ENCODE data around the gene RHBDF1. TPM values are rescaled to one million over a fixed set of nuclear protein-coding genes. Genes with fewer than 3 reads are reported as not detected.

Gene RHBDF1
- total and polyA plus RNA-seq, 10 of the 15 experiments (the other 5 are each of a cell fraction or from before 2014, with no cell fraction given): 0.04 to 0.85 (median 0.36) TPM; not detected in 3

DNA sequence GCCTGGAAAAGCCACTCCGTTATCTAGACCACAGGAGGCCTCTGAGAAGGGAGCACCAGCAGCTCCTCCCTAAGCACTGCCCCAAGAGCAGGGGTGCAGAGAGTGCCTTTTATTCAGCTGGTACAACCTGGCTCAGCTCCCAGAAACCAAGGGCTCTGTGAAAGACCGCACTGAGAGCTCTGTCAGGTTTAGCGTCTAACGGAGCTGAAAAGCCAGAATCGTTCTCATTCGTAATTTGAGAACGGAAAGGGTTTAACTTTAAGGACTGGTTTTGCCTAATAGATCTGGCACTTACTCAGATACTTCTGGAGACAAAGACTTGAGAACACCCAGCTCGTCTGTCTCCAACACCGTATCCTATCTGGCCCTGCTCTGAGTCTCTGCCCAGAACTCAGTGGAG, 19.1 kb upstream of the RHBDF1 start:
- Histone ChIP-seq H3K27ac (ENCODE audit: control insufficient read depth, insufficient read depth) (no peak overlapping the region), H3K27me3 (replicated peaks in 1 of 2; ENCODE audit: control insufficient read depth in 2 of 2, insufficient read depth in 2 of 2, low read length in 1 of 2) (no peaks in the 10 kb centered on the region), H2AFZ (ENCODE audit: control insufficient read depth, low read depth, low read length) (no peak overlapping the region), H3K4me3 (no peak overlapping the region), H3K9ac (ENCODE audit: control insufficient read depth, insufficient read depth, low read length) (no peak overlapping the region), H3K9me3 (replicated peaks; ENCODE audit: control insufficient read depth, insufficient read depth, low read length) (no peaks in the 10 kb centered on the region), H3K4me2 (ENCODE audit: control insufficient read depth, insufficient read depth) (no peak overlapping the region), H3K36me3 (ENCODE audit: control insufficient read depth in 2 of 2, insufficient read depth in 2 of 2, low read length in 1 of 2) (peaks cover 6 to 15% of the 10 kb centered on the region in 2 experiments; a peak in 3 of 4 replicates), H3K4me1 (ENCODE audit: control insufficient read depth, insufficient read depth, low read length) (no peaks in the 10 kb centered on the region), H3K79me2 (ENCODE audit: control insufficient read depth, insufficient read depth, low read length) (no peaks in the 10 kb centered on the region), H4K20me1 (ENCODE audit: control insufficient read depth, insufficient read depth) (no peaks in the 10 kb centered on the region)
- TF ChIP-seq, protein P1, sequence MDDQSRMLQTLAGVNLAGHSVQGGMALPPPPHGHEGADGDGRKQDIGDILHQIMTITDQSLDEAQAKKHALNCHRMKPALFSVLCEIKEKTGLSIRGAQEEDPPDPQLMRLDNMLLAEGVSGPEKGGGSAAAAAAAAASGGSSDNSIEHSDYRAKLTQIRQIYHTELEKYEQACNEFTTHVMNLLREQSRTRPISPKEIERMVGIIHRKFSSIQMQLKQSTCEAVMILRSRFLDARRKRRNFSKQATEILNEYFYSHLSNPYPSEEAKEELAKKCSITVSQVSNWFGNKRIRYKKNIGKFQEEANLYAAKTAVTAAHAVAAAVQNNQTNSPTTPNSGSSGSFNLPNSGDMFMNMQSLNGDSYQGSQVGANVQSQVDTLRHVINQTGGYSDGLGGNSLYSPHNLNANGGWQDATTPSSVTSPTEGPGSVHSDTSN (IDR thresholded peaks at IDR 0.05; ENCODE audit: insufficient replicate concordance, low read depth, low read length): no peak
- TF ChIP-seq, protein P2, sequence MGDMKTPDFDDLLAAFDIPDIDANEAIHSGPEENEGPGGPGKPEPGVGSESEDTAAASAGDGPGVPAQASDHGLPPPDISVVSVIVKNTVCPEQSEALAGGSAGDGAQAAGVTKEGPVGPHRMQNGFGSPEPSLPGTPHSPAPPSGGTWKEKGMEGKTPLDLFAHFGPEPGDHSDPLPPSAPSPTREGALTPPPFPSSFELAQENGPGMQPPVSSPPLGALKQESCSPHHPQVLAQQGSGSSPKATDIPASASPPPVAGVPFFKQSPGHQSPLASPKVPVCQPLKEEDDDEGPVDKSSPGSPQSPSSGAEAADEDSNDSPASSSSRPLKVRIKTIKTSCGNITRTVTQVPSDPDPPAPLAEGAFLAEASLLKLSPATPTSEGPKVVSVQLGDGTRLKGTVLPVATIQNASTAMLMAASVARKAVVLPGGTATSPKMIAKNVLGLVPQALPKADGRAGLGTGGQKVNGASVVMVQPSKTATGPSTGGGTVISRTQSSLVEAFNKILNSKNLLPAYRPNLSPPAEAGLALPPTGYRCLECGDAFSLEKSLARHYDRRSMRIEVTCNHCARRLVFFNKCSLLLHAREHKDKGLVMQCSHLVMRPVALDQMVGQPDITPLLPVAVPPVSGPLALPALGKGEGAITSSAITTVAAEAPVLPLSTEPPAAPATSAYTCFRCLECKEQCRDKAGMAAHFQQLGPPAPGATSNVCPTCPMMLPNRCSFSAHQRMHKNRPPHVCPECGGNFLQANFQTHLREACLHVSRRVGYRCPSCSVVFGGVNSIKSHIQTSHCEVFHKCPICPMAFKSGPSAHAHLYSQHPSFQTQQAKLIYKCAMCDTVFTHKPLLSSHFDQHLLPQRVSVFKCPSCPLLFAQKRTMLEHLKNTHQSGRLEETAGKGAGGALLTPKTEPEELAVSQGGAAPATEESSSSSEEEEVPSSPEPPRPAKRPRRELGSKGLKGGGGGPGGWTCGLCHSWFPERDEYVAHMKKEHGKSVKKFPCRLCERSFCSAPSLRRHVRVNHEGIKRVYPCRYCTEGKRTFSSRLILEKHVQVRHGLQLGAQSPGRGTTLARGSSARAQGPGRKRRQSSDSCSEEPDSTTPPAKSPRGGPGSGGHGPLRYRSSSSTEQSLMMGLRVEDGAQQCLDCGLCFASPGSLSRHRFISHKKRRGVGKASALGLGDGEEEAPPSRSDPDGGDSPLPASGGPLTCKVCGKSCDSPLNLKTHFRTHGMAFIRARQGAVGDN (IDR thresholded peaks at IDR 0.05): no peak
- TF ChIP-seq NR2C2 (IDR thresholded peaks at IDR 0.05; ENCODE audit: borderline replicate concordance, control insufficient read depth, insufficient read length, low read depth) (no peak), IKZF1 (conservative IDR thresholded peaks at IDR 0.05) (no peak), JUND (IDR thresholded peaks at IDR 0.05; ENCODE audit: low read depth, low read length) (no peak), HDAC2 (IDR thresholded peaks at IDR 0.05) (no peak), TCF12 (IDR thresholded peaks at IDR 0.05; ENCODE audit: low read depth, low read length) (no peak), BHLHE40 (IDR thresholded peaks at IDR 0.05; ENCODE audit: borderline replicate concordance in 1 of 2, low read depth in 2 of 2, low read length in 1 of 2) (no peak)
- WGBS (ENCODE audit: insufficient coverage, insufficient replicate concordance, low lambda C conversion rate, missing lambda C conversion rate): 81% methylated on average over 9 of the region's 9 CpGs
- ChIA-PET SMC1A (ENCODE audit: uncharacterized antibody, unreplicated experiment) (interaction anchor here (2.5 kb wide), 1 partner anchor 26 kb away, joined by 8 read pairs; no protein-coding TSS in a partner anchor), RAD21 (ENCODE audit: unreplicated experiment) (interaction anchor here (0.6 to 1.5 kb wide), 2 partner anchors 26 to 68 kb away, joined by 3 to 6 read pairs; no protein-coding TSS in a partner anchor), POLR2A (interaction anchor here (0.8 kb wide), 1 partner anchor 16 kb away, joined by 3 read pairs; no protein-coding TSS in a partner anchor), CTCF (interaction anchor here (0.6 to 1.1 kb wide), 3 partner anchors 15 to 26 kb away, joined by 3 to 6 read pairs (median 3); no protein-coding TSS in a partner anchor)
- BruUV-seq (replicated peaks): no TSS peak
- ATAC-seq (no peak), DNase-seq (ENCODE audit: low read depth, low spot score) (no peak), FAIRE-seq (no peak)
- intact Hi-C loops (cut with micrococcal nuclease; ENCODE audit: unreplicated experiment) (no loop called here), in situ Hi-C loops (cut with MboI) (no loop called here)
